Measurements from ENCODE around the gene SHROOM1.

SHROOM1 gene

GRCh38 chr5:132797651-132798050, 32.8 kb downstream of the SHROOM1 start:
- DNase-seq (ENCODE audit: low read depth), result no peak
- TF ChIP-seq CTCF (conservative IDR thresholded peaks at IDR 0.05; ENCODE audit: low read depth, low read length), result no peak
- no peak overlapping the region for H3K4me3 ChIP-seq (ENCODE audit: low read depth, low read length)

GRCh38 chr5:132791026-132791425, 39.4 kb downstream of the SHROOM1 start:
- no peak for TF ChIP-seq CTCF (conservative IDR thresholded peaks at IDR 0.05; ENCODE audit: low read depth, low read length)
- H3K4me3 ChIP-seq (ENCODE audit: low read depth, low read length), result no peak overlapping the region
- DNase-seq (ENCODE audit: low read depth), result no peak

- no peak for DNase-seq (ENCODE audit: low read depth)
- no peak overlapping the region for H3K4me3 ChIP-seq (ENCODE audit: low read depth, low read length)
These were observed 40.1 kb downstream of the SHROOM1 start for GRCh38 chr5:132790201-132790865.

GRCh38 chr5:132788990-132789886, 41.2 kb downstream of the SHROOM1 start:
- no peak for TF ChIP-seq CTCF (conservative IDR thresholded peaks at IDR 0.05; ENCODE audit: low read depth, low read length)
- no peak overlapping the region for H3K4me3 ChIP-seq (ENCODE audit: low read depth, low read length)
- DNase-seq (ENCODE audit: low read depth), result no peak

More at GRCh38 chr5:132790201-132790865, 40.1 kb downstream of the SHROOM1 start:
- TF ChIP-seq CTCF (conservative IDR thresholded peaks at IDR 0.05; ENCODE audit: low read depth, low read length), result no peak

- H3K4me3 ChIP-seq (ENCODE audit: low read depth, low read length), result no peak overlapping the region
- no peak for DNase-seq (ENCODE audit: low read depth)
- TF ChIP-seq CTCF (conservative IDR thresholded peaks at IDR 0.05; ENCODE audit: low read depth, low read length), result no peak
These were observed 41.9 kb downstream of the SHROOM1 start for GRCh38 chr5:132788508-132788907.

GRCh38 chr5:132787076-132787475, 43.4 kb downstream of the SHROOM1 start:
- peak; percentile 43 for DNase-seq (ENCODE audit: low read depth)
- H3K4me3 ChIP-seq (ENCODE audit: low read depth, low read length), result no peak overlapping the region
- no peak for TF ChIP-seq CTCF (conservative IDR thresholded peaks at IDR 0.05; ENCODE audit: low read depth, low read length)

All from choroid plexus epithelial cell (primary cell).